Measurements from ENCODE around the gene SLC35F2.

The SLC35F2 gene

DNA sequence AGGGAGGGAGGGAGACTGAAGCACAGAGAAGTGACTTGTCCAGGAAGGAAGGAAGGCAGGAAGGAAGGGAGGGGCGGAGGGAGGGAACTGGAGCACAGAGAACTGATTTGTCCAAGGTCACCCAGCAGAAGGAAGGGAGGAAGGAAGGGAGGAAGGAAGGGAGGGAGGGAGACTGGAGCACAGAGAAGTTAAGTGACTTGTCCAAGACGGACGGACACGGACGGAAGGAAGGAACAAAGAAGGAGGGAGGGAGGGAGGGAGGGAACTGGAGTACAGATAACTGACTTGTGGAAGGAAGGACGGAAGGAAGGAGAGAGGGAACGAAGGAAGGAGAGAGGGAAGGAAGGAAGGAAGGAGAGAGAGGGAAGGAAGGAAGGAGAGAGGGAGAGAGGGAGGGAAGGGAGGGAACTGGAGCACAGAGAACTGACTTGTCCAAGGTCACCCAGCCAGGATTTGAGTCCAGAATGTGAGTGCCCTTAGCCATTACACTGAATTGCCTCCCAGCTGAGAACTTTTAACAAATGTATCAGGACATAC lies 1.5 kb downstream of the SLC35F2 start:
- Histone ChIP-seq H3K18ac (ENCODE audit: low read length) (no peak overlapping the region), H3K27me3 (ENCODE audit: control insufficient read depth in 3 of 3, insufficient read depth in 3 of 3, low read depth in 1 of 3, low read length in 3 of 3) (peaks cover 3 to 37% (median 17%) of the 10 kb centered on the region in 3 experiments), H2BK15ac (ENCODE audit: low read length) (no peak overlapping the region), H3K4me3 (ENCODE audit: low read length in 2 of 2) (no peak overlapping the region), H4K8ac (ENCODE audit: low read depth, low read length) (no peak overlapping the region), H2AK5ac (ENCODE audit: low read depth, low read length) (no peak overlapping the region), H3K79me1 (ENCODE audit: low read depth, low read length) (no peaks in the 10 kb centered on the region), H2AFZ (ENCODE audit: low read length) (no peak overlapping the region), H3K14ac (ENCODE audit: low read length) (no peak overlapping the region), H2BK120ac (ENCODE audit: low read depth, low read length) (no peak overlapping the region), H3K4me1 (ENCODE audit: control insufficient read depth in 2 of 2, insufficient read depth in 1 of 2, low read depth in 1 of 2, low read length in 2 of 2) (peaks cover 0 to 9% of the 10 kb centered on the region in 2 donors), H3K9ac (ENCODE audit: low read depth, low read length, poor library complexity) (no peak overlapping the region), H3K4ac (ENCODE audit: low read length) (no peak overlapping the region), H3K27ac (replicated peaks; ENCODE audit: low read length) (no peak overlapping the region), H2BK5ac (ENCODE audit: low read length) (no peak overlapping the region), H3K4me2 (ENCODE audit: insufficient read depth, low read length, poor library complexity, severe bottlenecking) (no peak overlapping the region), H3K36me3 (replicated peaks in 1 of 2; ENCODE audit: control insufficient read depth in 2 of 2, insufficient read depth in 2 of 2, low read length in 2 of 2) (no peaks in the 10 kb centered on the region), H3K23ac (ENCODE audit: low read depth, low read length, poor library complexity) (no peak overlapping the region), H2BK12ac (ENCODE audit: low read length) (no peak overlapping the region), H3K9me3 (replicated peaks in 1 of 2; ENCODE audit: control insufficient read depth in 2 of 2, insufficient read depth in 1 of 2, low read depth in 1 of 2, low read length in 2 of 2) (no peaks in the 10 kb centered on the region), H4K91ac (ENCODE audit: low read depth, low read length, poor library complexity) (no peak overlapping the region)
- WGBS, 2 donors (ENCODE audit: extremely low coverage in 2 of 2, insufficient read length in 2 of 2, insufficient replicate concordance in 1 of 2) = no CpG with 5 or more reads among the region's 7 CpGs
- DNase-seq (ENCODE audit: low spot score) = no peak

DNA sequence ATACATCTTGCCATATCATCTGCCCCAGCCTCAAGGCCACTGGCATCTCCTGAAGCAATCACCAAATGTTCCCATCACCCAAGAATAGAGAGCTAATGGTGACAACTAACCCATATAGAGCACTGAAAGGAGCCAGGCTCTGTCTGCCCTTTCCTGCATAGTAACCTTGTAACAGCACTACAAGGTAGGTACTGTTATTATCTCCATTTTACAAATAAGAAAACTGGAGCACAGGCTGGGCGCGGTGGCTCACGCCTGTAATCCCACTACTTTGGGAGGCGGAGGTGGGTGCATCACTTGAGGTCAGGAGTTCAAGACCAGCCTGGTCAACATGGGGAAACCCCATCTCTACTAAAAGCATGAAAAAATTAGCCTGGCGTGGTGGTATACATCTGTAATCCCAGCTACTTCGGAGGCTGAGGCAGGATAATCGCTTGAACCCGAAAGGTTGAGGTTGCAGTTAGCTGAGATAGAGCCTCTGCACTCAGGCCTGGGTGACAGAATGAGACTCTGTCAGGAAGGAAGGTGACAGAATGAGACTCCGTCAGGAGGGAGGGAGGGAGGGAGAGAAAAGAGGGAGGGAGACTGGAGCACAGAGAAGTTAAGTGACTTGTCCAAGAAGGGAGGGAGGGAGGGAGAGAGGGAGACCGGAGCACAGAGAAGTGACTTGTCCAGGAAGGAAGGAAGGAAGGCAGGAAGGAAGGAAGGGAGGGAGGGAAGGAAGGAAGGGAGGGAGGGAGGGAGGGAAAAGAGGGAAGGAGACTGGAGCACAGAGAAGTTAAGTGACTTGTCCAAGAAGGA lies 2.2 kb downstream of the SLC35F2 start:
- Histone ChIP-seq H2BK15ac (ENCODE audit: low read length) (no peak overlapping the region), H3K23ac (ENCODE audit: low read depth, low read length, poor library complexity) (no peak overlapping the region), H2BK120ac (ENCODE audit: low read depth, low read length) (no peak overlapping the region), H2AFZ (ENCODE audit: low read length) (no peak overlapping the region), H2BK12ac (ENCODE audit: low read length) (no peak overlapping the region), H3K79me1 (ENCODE audit: low read depth, low read length) (no peaks in the 10 kb centered on the region), H3K9me3 (replicated peaks in 1 of 2; ENCODE audit: control insufficient read depth in 2 of 2, insufficient read depth in 1 of 2, low read depth in 1 of 2, low read length in 2 of 2) (no peaks in the 10 kb centered on the region), H3K4me2 (ENCODE audit: insufficient read depth, low read length, poor library complexity, severe bottlenecking) (peak overlapping the region; percentile 18), H3K27ac (replicated peaks; ENCODE audit: low read length) (no peak overlapping the region), H3K4ac (ENCODE audit: low read length) (no peak overlapping the region), H3K27me3 (ENCODE audit: control insufficient read depth in 3 of 3, insufficient read depth in 3 of 3, low read depth in 1 of 3, low read length in 3 of 3) (peaks cover 3 to 33% (median 17%) of the 10 kb centered on the region in 3 experiments), H3K36me3 (replicated peaks in 1 of 2; ENCODE audit: control insufficient read depth in 2 of 2, insufficient read depth in 2 of 2, low read length in 2 of 2) (no peaks in the 10 kb centered on the region), H3K9ac (ENCODE audit: low read depth, low read length, poor library complexity) (no peak overlapping the region), H2BK5ac (ENCODE audit: low read length) (no peak overlapping the region), H3K18ac (ENCODE audit: low read length) (no peak overlapping the region), H4K91ac (ENCODE audit: low read depth, low read length, poor library complexity) (no peak overlapping the region), H3K4me1 (ENCODE audit: control insufficient read depth in 2 of 2, insufficient read depth in 1 of 2, low read depth in 1 of 2, low read length in 2 of 2) (peaks cover 0 to 9% of the 10 kb centered on the region in 2 donors), H4K8ac (ENCODE audit: low read depth, low read length) (no peak overlapping the region), H3K14ac (ENCODE audit: low read length) (no peak overlapping the region), H2AK5ac (ENCODE audit: low read depth, low read length) (no peak overlapping the region), H3K4me3 (ENCODE audit: low read length in 2 of 2) (no peak overlapping the region)
- DNase-seq (ENCODE audit: low spot score) = no peak
- no CpG with 5 or more reads among the region's 10 CpGs for WGBS, 2 donors (ENCODE audit: extremely low coverage in 2 of 2, insufficient read length in 2 of 2, insufficient replicate concordance in 1 of 2)

DNA sequence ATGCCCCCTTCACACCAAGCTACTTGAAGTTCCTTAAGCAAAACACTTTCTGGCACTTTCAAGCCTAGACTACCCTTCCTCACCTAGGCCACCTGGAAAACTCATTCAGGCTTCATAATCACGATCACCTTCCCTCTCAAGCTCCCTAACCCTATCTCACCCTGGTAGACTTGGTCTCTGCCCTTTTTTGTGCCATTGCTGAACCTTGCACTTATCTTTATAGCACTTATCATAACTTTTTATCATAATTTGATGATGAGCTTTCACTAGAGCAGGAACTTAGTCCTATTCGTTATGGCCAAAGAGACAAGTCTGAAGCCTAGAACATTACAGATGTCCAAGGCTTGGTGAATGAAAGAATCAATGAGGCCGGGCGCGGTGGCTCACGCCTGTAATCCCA lies 5.5 kb downstream of the SLC35F2 start:
- H2BK15ac ChIP-seq (ENCODE audit: low read length) = no peak overlapping the region
- no peak overlapping the region for H4K8ac ChIP-seq (ENCODE audit: low read depth, low read length)
- H3K27me3 ChIP-seq (ENCODE audit: control insufficient read depth in 3 of 3, insufficient read depth in 3 of 3, low read depth in 1 of 3, low read length in 3 of 3) = peaks cover under 1 to 12% (median 10%) of the 10 kb centered on the region in 3 experiments
- H4K91ac ChIP-seq (ENCODE audit: low read depth, low read length, poor library complexity) = no peak overlapping the region
- DNase-seq (ENCODE audit: low spot score) = no peak
- no peaks in the 10 kb centered on the region for H3K9me3 ChIP-seq (replicated peaks in 1 of 2; ENCODE audit: control insufficient read depth in 2 of 2, insufficient read depth in 1 of 2, low read depth in 1 of 2, low read length in 2 of 2)
- no peak overlapping the region for H2BK5ac ChIP-seq (ENCODE audit: low read length)
- no peak overlapping the region for H3K27ac ChIP-seq (replicated peaks; ENCODE audit: low read length)
- H3K4me2 ChIP-seq (ENCODE audit: insufficient read depth, low read length, poor library complexity, severe bottlenecking) = no peak overlapping the region
- no CpG with 5 or more reads among the region's 6 CpGs for WGBS, 2 donors (ENCODE audit: extremely low coverage in 2 of 2, insufficient read length in 2 of 2, insufficient replicate concordance in 1 of 2)
- H2BK120ac ChIP-seq (ENCODE audit: low read depth, low read length) = no peak overlapping the region
- no peaks in the 10 kb centered on the region for H3K36me3 ChIP-seq (replicated peaks in 1 of 2; ENCODE audit: control insufficient read depth in 2 of 2, insufficient read depth in 2 of 2, low read length in 2 of 2)
- H3K4me1 ChIP-seq (ENCODE audit: control insufficient read depth in 2 of 2, insufficient read depth in 1 of 2, low read depth in 1 of 2, low read length in 2 of 2) = peaks cover 2 to 3% of the 10 kb centered on the region in 2 donors
- H2BK12ac ChIP-seq (ENCODE audit: low read length) = no peak overlapping the region
- no peak overlapping the region for H3K18ac ChIP-seq (ENCODE audit: low read length)
- no peak overlapping the region for H2AK5ac ChIP-seq (ENCODE audit: low read depth, low read length)
- no peak overlapping the region for H2AFZ ChIP-seq (ENCODE audit: low read length)
- H3K4ac ChIP-seq (ENCODE audit: low read length) = no peak overlapping the region
- no peaks in the 10 kb centered on the region for H3K79me1 ChIP-seq (ENCODE audit: low read depth, low read length)
- no peak overlapping the region for H3K9ac ChIP-seq (ENCODE audit: low read depth, low read length, poor library complexity)
- no peak overlapping the region for H3K4me3 ChIP-seq (ENCODE audit: low read length in 2 of 2)
- no peak overlapping the region for H3K23ac ChIP-seq (ENCODE audit: low read depth, low read length, poor library complexity)
- no peak overlapping the region for H3K14ac ChIP-seq (ENCODE audit: low read length)

DNA sequence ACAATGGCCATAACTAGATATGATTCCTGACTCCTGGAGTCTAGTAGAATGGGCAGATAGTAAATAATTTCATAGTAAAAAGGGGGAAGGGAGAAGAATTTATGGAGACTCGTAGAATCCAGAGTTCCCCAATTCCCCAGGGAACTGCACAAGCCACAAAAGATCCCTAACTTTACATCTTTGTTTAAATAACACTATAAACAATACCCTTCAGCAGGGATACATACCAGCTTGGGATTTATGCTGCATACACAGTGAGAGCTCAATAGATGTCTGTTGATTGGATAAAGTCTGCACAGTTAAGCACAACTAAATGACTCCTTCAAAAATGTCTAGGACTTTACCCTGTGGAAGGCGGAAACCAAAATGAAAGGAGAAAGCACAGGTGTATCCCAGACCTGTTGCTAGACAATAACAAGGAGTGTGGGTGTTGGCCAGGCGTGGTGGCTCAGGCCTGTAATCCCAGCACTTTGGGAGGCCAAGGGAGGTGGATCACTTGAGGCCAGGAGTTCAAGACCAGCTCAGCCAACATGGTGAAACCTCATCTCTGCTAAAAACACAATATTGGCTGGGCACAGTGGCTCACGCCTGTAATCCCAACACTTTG lies 6.8 kb downstream of the SLC35F2 start:
- DNase-seq (ENCODE audit: low spot score) = no peak
- Histone ChIP-seq H3K36me3 (replicated peaks in 1 of 2; ENCODE audit: control insufficient read depth in 2 of 2, insufficient read depth in 2 of 2, low read length in 2 of 2) (no peaks in the 10 kb centered on the region), H3K14ac (ENCODE audit: low read length) (no peak overlapping the region), H2BK5ac (ENCODE audit: low read length) (no peak overlapping the region), H3K27me3 (ENCODE audit: control insufficient read depth in 3 of 3, insufficient read depth in 3 of 3, low read depth in 1 of 3, low read length in 3 of 3) (peaks cover 0 to under 1% (median 0%) of the 10 kb centered on the region in 3 experiments), H2BK15ac (ENCODE audit: low read length) (no peak overlapping the region), H3K4me1 (ENCODE audit: control insufficient read depth in 2 of 2, insufficient read depth in 1 of 2, low read depth in 1 of 2, low read length in 2 of 2) (peaks cover 0 to 2% of the 10 kb centered on the region in 2 donors), H3K18ac (ENCODE audit: low read length) (no peak overlapping the region), H2AFZ (ENCODE audit: low read length) (no peak overlapping the region), H3K4ac (ENCODE audit: low read length) (no peak overlapping the region), H4K8ac (ENCODE audit: low read depth, low read length) (no peak overlapping the region), H2BK12ac (ENCODE audit: low read length) (no peak overlapping the region), H2BK120ac (ENCODE audit: low read depth, low read length) (no peak overlapping the region), H3K9me3 (replicated peaks in 1 of 2; ENCODE audit: control insufficient read depth in 2 of 2, insufficient read depth in 1 of 2, low read depth in 1 of 2, low read length in 2 of 2) (no peaks in the 10 kb centered on the region), H2AK5ac (ENCODE audit: low read depth, low read length) (no peak overlapping the region), H4K91ac (ENCODE audit: low read depth, low read length, poor library complexity) (no peak overlapping the region), H3K23ac (ENCODE audit: low read depth, low read length, poor library complexity) (no peak overlapping the region), H3K9ac (ENCODE audit: low read depth, low read length, poor library complexity) (no peak overlapping the region), H3K27ac (replicated peaks; ENCODE audit: low read length) (no peak overlapping the region), H3K4me2 (ENCODE audit: insufficient read depth, low read length, poor library complexity, severe bottlenecking) (no peak overlapping the region), H3K4me3 (ENCODE audit: low read length in 2 of 2) (no peak overlapping the region), H3K79me1 (ENCODE audit: low read depth, low read length) (no peaks in the 10 kb centered on the region)
- no CpG with 5 or more reads among the region's 4 CpGs for WGBS, 2 donors (ENCODE audit: extremely low coverage in 2 of 2, insufficient read length in 2 of 2, insufficient replicate concordance in 1 of 2)

Measured in neuronal stem cell (in vitro differentiated cells).